Endodermal cell (in vitro differentiated cells): ENCODE data around the gene HENMT1. TPM values are rescaled to one million over a fixed set of nuclear protein-coding genes. Genes with fewer than 3 reads are reported as not detected.
"Not testable (repeated sequence)": the region's sequence is repeated elsewhere in the genome, so short reads cannot be mapped to it uniquely, and the experiment has no call there.

ENCODE experiments used
- DNase-seq: peaks from one replicate; pipeline ENCODE4 v3.0.0-alpha.2; 2017
- H3K27ac ChIP-seq: 2 replicates; pipeline ENCODE4 v1.5.1; 2013; ENCODE audit warnings: mild to moderate bottlenecking, low read depth, low read length, moderate library complexity
- H3K27me3 ChIP-seq: 2 replicates; pipeline ENCODE4 v1.6.1; 2013; ENCODE audit warnings: mild to moderate bottlenecking, low read length, moderate library complexity; ENCODE audit not compliant: insufficient read depth, control insufficient read depth, poor library complexity, severe bottlenecking
- H3K36me3 ChIP-seq: 2 replicates; pipeline ENCODE4 v1.7.0; 2013; ENCODE audit warnings: mild to moderate bottlenecking, low read length, moderate library complexity; ENCODE audit not compliant: control insufficient read depth, insufficient read depth
- H3K4me1 ChIP-seq: one replicate; pipeline ENCODE4 v1.7.0; 2013; ENCODE audit warnings: low read length; ENCODE audit not compliant: control insufficient read depth, insufficient read depth
- H3K4me3 ChIP-seq: 2 replicates; pipeline ENCODE4 v1.5.1; 2013; ENCODE audit warnings: mild to moderate bottlenecking, low read length, moderate library complexity
- H3K9ac ChIP-seq: 2 replicates; pipeline ENCODE4 v1.6.1; 2013; ENCODE audit warnings: mild to moderate bottlenecking, low read length, moderate library complexity; ENCODE audit not compliant: poor library complexity, severe bottlenecking; ENCODE audit errors: extremely low read depth
- H3K9me3 ChIP-seq: 2 replicates; pipeline ENCODE4 v1.6.1; 2013; ENCODE audit warnings: mild to moderate bottlenecking, low read length, moderate library complexity; ENCODE audit not compliant: control insufficient read depth
- H3K27ac Mint-ChIP-seq: 2 replicates; pipeline ENCODE4 v1.8.0; 2020; ENCODE audit warnings: mixed read lengths
- H3K27me3 Mint-ChIP-seq: 2 replicates; pipeline ENCODE4 v1.8.0; 2021; ENCODE audit warnings: mild to moderate bottlenecking, mixed read lengths; ENCODE audit not compliant: insufficient read depth
- H3K36me3 Mint-ChIP-seq: 2 replicates; pipeline ENCODE4 v1.8.0; 2020; ENCODE audit warnings: low read depth, mixed read lengths
- H3K4me1 Mint-ChIP-seq: 2 replicates; pipeline ENCODE4 v1.8.0; 2020; ENCODE audit warnings: mixed read lengths
- H3K4me3 Mint-ChIP-seq: 2 replicates; pipeline ENCODE4 v1.8.0; 2020; ENCODE audit warnings: mild to moderate bottlenecking, moderate library complexity, mixed read lengths
- H3K9me3 Mint-ChIP-seq: 2 replicates; pipeline ENCODE4 v1.8.0; 2020; ENCODE audit warnings: mild to moderate bottlenecking, mixed read lengths
- CTCF ChIP-seq: fragments of 200-600 bp; sonication (generic); conservative IDR thresholded peaks from 2 replicates; pipeline ENCODE4 v1.5.0; 2021; ENCODE audit warnings: antibody characterized with exemption, mild to moderate bottlenecking
- WGBS, 2 experiments: methylation state at CpG; one replicate each; pipeline versions ENCODE4 v1.1.5 to v1.1.7; 2013; ENCODE audit warnings: missing lambda C conversion rate in 2 of 2, mixed read lengths in 1 of 2; ENCODE audit not compliant: insufficient coverage in 1 of 2, insufficient read length in 1 of 2; 5-methylcytosine and 5-hydroxymethylcytosine counted together
- total RNA-seq, 2 donors: library from RNA; stranded (reverse); fragmentation: NEBNext Ultra II Directional in 1 of 2; extraction: Animal tissue kit (Norgen Biotek cat#: 25700) in 1 of 2; gene quantifications; 2 replicates in 1 of 2; 3 replicates in 1 of 2; pipeline ENCODE4 v1.2.1, GENCODE V29; 2021

HENMT1 gene
- total RNA-seq, 2 donors from 2014 or later, result 4.3 to 7.4 TPM

DNA sequence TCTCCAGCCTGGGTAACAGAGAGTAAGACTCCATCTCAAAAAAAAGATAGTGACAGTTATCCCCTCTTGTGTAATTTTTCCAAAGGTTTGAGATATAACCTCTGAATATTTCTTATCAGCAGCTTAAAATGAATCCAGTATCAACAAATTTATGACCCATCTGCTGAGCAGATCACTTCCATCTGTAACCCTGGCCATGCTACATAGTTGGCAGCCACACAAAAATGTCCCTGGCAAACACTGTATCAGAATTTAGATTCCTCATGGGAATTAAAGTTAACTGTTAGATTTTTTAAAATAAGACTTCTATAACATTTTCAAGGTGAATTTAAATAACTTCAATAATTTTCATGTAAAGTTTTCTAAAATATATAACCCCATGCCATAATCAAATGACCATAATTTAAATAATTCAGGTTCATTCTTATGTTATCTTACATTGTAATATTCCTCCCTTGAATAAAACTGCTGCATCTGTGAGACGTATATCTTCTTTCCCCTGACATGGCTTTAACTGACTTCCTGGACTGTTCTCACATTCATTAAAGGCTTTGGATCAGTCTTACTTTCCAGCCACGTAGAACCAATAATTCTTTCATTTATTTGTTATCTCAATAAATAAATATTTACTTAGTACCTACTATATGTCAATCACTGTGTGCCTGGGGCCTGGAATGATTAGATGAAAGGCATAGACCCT, 25.9 kb upstream of the HENMT1 start:
- H3K9me3 ChIP-seq, result peaks cover 11% of the 10 kb centered on the region
- WGBS, 2 experiments, result 86 to 87% methylated on average over 1 to 2 of the region's 2 CpGs
- DNase-seq, result no peak
- H3K27me3 ChIP-seq, result no peaks in the 10 kb centered on the region
- no peak overlapping the region for H3K27ac ChIP-seq
- Mint-ChIP-seq H3K4me1 (peaks cover 15% of the 10 kb centered on the region), H3K4me3 (no peak overlapping the region), H3K27me3 (peaks cover 9% of the 10 kb centered on the region), H3K27ac (no peak overlapping the region), H3K9me3 (peaks cover 5% of the 10 kb centered on the region), H3K36me3 (peaks cover under 1% of the 10 kb centered on the region)
- TF ChIP-seq CTCF, result no peak
- no peaks in the 10 kb centered on the region for H3K4me1 ChIP-seq
- no peak overlapping the region for H3K9ac ChIP-seq
- no peaks in the 10 kb centered on the region for H3K36me3 ChIP-seq
- H3K4me3 ChIP-seq, result no peak overlapping the region

- peaks cover 9% of the 10 kb centered on the region for H3K27me3 Mint-ChIP-seq
- peaks cover 9% of the 10 kb centered on the region for H3K4me1 Mint-ChIP-seq
- H3K4me3 Mint-ChIP-seq, result no peak overlapping the region
- Histone ChIP-seq H3K27me3 (no peaks in the 10 kb centered on the region), H3K36me3 (no peaks in the 10 kb centered on the region), H3K9ac (no peak overlapping the region), H3K4me3 (no peak overlapping the region), H3K27ac (no peak overlapping the region), H3K9me3 (peaks cover 11% of the 10 kb centered on the region), H3K4me1 (no peaks in the 10 kb centered on the region)
- TF ChIP-seq CTCF, result no peak
- H3K27ac Mint-ChIP-seq, result no peak overlapping the region
- DNase-seq, result no peak
- H3K9me3 Mint-ChIP-seq, result peaks cover 9% of the 10 kb centered on the region
- 79 to 90% methylated on average over 1 of the region's 1 CpG for WGBS, 2 experiments
- peaks cover 3% of the 10 kb centered on the region for H3K36me3 Mint-ChIP-seq
Measured at GRCh38 chr1:108685529-108685928, 24.6 kb upstream of the HENMT1 start.

DNA sequence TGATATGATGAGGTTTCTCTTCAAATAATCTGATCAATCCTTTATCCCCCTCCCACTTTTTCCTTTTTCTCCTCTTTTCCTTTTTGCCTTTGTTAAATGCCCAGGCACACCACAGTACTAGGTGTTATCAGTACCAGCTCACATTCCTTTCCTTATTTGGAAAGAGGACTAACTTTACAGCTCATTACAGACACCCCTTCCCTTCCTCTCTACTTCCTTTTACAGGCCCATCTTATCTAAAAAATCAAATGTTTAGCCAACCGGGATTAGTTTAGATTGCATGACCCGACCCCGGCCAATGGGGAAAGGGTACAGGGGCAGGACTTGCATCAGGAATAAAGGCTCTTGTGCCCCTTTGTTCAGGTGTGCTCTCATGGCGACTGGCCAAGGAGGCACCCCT, 20.8 kb upstream of the HENMT1 start:
- not testable (repeated sequence) for H3K36me3 ChIP-seq, H3K27ac ChIP-seq, H3K4me3 Mint-ChIP-seq, H3K27me3 ChIP-seq, H3K36me3 Mint-ChIP-seq, H3K4me1 Mint-ChIP-seq, H3K9ac ChIP-seq, H3K27me3 Mint-ChIP-seq, H3K4me1 ChIP-seq
- Histone ChIP-seq H3K4me3 (peak overlapping the region; percentile 34), H3K9me3 (peaks cover 11% of the 10 kb centered on the region)
- 88 to 100% methylated on average over 1 to 4 of the region's 4 CpGs for WGBS, 2 experiments
- DNase-seq, result peak; percentile 59
- H3K27ac Mint-ChIP-seq, result peak overlapping the region; percentile 78
- H3K9me3 Mint-ChIP-seq, result peaks cover 11% of the 10 kb centered on the region
